IPS DF 4.7 (cell line): Measurements from ENCODE around the gene AKT1.
"Not testable (repeated sequence)": the region's sequence is repeated elsewhere in the genome, so short reads cannot be mapped to it uniquely, and the experiment has no call there.

Source experiments
- DNase-seq: peaks from one replicate; pipeline ENCODE4 v3.0.0-alpha.2; 2013; ENCODE audit warnings: low spot score; ENCODE audit errors: extremely low read depth

AKT1 gene

DNA sequence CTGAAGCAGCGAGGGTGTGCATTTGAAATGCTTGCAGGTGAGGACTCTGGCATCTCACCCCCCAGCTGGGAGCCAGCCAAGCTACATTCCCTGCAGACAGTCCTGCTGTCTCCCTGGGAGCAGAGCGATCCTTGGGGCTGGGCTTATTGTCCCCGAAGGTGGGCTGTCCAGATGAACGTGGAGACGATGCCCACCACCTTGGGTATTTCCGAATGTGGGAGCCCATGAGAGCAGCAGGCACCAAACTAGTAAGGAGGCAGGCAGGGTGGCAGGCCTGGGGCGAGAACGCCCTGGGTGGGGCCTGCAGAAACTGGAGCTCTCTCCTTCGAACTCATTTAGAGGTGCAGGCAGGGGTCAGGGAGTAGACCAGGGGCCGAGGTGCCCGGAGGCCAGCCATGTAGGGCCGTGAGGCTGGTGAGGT is 23.8 kb upstream of the AKT1 start:
- no peak for DNase-seq

GRCh38 chr14:104818714-104819161 is 23.2 kb upstream of the AKT1 start:
- DNase-seq, result no peak

GRCh38 chr14:104817930-104818713 is 22.6 kb upstream of the AKT1 start:
- no peak for DNase-seq

DNA sequence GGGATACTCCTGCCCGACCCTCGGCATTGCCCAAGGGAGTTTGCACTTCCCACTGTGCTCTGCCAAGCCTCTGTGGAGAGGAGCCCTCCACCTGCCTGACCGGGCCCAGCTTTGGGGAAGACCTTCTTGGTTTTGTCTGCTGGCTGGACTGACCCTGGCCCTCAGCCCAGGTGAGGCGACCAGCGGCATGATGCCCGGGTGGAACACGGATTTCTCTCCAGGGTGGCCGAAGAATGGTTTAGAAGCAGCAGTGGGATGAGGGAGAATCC is 21.0 kb upstream of the AKT1 start:
- DNase-seq, result no peak

DNA sequence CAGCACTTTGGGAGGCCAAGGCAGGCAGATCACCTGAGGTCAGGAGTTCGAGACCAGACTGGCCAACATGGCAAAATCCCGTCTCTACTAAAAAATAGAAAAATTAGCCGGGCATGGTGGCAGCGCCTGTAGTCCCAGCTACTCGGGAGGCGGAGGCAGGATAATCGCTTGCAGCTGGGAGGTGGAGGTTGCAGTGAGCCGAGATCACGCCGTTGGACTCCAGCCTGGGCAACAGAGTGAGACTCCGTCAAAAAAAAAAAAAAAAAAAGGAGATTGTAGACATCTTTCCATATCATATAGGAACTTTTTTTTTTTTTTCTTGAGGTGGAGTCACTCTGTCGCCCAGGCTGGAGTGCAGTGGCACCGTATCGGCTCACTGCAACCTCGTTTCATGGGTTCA is 19.2 kb upstream of the AKT1 start:
- not testable (repeated sequence) for DNase-seq

- no peak for DNase-seq
These were observed 17.7 kb upstream of the AKT1 start for GRCh38 chr14:104813286-104813685.

DNA sequence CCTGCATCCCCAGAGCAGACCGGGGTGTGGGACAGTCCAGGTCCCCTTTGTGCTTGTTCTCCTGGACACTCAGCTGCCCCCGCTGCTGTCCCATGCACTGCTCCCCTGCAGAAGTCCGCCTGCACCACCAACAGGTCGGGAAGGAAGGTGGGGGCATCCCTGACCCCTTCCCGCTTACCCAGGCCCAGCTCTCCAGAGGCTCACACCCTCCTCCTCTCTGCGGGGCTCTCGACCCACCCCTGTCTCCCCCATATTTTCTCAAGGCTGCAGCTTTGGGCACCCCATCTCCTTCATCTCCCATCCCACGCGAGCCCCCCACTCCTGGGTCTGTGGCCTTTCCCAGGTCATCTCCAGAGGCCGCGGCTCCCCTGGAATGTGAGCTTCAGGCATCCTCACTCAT is 14.8 kb upstream of the AKT1 start:
- DNase-seq, result no peak

- DNase-seq, result no peak
These were observed 12.9 kb upstream of the AKT1 start for GRCh38 chr14:104808456-104808855.

- no peak for DNase-seq
These were observed 11.3 kb upstream of the AKT1 start for GRCh38 chr14:104806625-104807465.

DNA sequence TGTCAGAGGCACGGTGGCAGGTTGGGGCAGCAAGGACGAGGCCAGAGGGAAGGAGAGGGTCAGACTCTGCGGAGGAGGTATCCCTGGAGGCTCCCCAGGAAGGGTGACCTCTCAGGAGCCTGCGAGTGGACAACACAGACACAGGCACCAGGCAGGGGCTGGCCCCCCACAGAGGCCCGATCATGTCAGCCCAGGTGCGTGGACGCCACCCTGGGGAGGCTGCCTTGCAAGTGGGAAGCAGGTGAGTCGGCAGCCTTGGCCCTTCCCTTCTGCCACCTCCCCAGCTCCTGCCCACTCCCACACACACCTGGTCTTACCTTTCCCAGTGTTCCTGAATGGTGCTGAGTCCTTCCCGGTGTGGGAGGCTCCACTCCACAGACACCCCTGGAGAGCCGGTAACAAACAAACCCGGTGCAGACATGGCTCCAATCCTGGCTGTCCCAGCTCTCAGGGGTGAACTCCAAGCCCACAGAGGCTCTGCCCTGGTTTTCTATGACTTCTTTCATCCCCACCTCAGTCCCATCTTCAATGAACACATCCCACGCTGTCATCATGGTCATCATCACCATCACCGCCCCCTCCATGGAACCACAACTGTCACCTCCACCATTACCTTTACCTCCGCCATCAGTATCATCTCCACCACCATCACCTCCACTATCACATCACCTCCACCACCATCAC is 10.5 kb upstream of the AKT1 start:
- no peak for DNase-seq

- DNase-seq, result no peak
These were observed 9.8 kb upstream of the AKT1 start for GRCh38 chr14:104805326-104805678.

GRCh38 chr14:104804481-104805325 is 9.2 kb upstream of the AKT1 start:
- DNase-seq, result no peak

DNA sequence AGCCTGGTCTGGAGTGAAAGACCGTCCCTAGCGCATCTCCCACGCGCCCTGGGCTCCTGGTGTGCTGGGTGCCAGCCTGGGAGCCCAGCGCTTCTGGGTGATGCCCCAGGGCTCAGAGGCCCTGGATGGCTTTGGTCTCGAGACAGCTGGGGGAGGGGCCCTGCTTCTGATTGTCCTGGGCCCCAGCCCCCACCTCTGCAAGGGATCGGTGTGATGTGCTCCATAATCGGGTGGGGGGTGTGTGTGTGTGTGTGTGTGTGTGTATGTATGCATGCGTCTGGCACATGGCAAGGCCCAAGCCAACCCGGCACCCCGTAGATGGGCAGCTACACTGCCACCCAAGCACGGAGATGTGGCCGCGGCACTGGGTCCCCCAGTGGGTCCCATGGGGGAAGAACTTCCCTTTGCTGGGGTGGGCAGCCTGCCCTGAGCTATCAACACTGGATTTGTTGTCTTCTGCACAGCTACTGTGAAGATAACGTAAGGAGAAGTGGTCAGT is 8.4 kb upstream of the AKT1 start:
- no peak for DNase-seq

DNA sequence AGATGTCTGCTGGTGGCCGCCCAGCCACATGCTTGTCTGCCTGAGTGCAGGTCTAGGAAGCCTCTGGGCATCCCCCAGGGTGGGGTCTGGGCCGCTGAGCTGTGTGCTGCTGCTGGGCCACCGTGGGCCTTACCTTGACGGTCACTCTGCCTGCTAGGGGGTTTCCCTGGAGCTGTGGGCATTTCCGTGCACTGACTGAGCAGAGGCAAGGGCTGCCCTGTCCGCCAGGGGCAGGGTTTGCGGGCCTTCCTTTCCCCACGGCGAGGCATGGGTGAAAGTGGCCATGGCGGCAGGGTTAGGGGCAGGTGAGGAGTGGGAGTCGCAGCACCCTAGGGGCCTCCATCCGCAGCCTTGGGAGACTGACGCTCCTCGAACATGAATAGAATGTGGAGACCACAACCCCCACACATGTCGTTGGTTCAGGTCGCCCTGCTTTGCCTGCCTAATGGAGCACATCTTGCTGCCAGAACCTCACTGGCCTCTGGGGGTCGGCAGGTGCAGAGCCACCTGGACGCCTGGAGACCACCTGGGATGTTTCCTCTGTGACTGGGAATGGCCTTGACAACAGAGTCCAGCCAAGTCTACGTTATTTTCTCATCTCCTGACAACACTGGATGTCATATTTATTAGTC is 7.8 kb upstream of the AKT1 start:
- DNase-seq, result no peak

DNA sequence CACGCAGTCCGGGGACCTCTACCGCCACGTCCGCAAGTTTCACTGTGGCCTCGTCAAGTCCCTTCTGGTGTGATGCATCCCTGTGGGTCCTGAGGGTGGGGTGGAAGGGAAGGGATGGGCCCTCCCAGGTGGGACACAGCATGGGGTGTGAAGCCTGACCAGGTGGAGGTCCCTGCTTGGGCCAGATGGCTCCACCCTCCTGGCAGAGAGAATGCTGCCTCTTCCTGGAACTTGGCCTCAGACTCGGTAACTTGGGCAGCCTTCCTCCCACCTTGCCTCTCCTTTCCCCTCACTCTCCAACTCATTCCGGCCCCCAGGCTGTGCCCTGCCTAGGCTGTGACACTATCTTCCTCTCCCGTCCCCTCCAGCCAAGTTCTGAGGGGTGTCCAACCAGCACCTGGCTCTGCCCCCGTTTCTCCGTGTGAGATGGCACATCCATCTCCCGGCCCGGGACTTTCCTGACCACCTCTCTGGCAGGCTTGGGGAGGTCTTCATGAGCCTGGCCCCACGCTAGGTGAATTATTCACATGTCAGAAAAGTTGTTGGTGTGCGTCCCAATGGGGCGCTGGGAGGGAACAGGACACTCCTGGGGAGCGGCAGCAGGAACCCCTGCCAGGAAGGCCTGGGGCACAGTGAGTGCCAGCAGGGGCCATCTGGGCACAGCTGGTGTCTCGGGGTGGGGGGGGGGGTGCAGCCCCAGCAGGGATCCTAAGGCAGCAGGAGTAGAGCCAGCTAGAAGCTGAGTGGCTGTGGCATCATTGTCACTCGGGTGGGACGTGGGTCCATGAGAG is 7.0 kb upstream of the AKT1 start:
- DNase-seq, result no peak

- no peak for DNase-seq
These were observed 6.2 kb upstream of the AKT1 start for GRCh38 chr14:104801520-104802393.

DNA sequence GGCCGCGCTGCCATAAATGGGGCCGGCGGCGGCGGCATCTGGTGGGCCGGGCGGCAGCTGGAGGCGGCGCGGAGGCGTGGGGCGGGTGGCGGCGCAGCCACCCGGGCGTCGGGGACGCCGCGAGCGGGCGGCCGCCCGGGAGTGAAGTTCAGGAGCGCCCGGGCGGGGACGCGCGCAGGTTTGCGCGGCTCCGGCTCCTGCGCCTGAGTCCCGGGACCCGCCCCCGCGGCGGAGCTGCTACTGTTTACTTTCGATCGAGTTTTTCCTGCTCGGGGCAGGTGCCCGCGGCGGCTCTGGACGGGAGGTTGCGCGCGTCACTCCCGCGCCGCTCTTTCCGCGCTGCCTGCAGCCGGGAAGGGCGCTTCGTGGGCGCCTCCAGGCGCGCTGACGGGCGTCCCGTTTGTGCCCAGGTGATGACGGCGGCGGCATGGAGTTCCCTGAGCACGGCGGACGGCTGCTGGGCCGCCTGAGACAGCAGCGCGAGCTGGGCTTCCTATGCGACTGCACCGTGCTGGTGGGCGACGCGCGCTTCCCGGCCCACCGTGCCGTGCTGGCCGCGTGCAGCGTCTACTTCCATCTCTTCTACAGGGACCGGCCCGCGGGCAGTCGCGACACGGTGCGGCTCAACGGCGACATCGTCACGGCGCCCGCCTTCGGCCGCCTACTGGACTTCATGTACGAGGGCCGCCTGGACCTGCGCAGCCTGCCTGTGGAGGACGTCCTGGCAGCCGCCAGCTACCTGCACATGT is 5.4 kb upstream of the AKT1 start, which contains the start of gene ZBTB42:
Gene ZBTB42 (plus strand): TSS at position 331 of the 749 bp plus-strand sequence. CDS start 97 bp downstream, at position 428.
- DNase-seq, result no peak
